ENCODE measurements around the gene SV2B. TPM values are rescaled to one million over a fixed set of nuclear protein-coding genes. Genes with fewer than 3 reads are reported as not detected.

The SV2B gene
- total RNA-seq, 2 donors from 2014 or later = 0.17 to 1.1 TPM

- intact Hi-C loops (cut with DNase I) = no loop called here
- H3K27me3 ChIP-seq = no peaks in the 10 kb centered on the region
These were observed 138.8 kb downstream of the SV2B start for GRCh38 chr15:91238644-91239425.

GRCh38 chr15:91243826-91244225, 143.8 kb downstream of the SV2B start:
- Histone ChIP-seq H3K4me1 (no peaks in the 10 kb centered on the region), H3K27ac (no peak overlapping the region), H3K9ac (ENCODE audit: low read depth in 2 of 2, low read length in 2 of 2) (no peak overlapping the region), H3K4me3 (no peak overlapping the region), H3K36me3 (no peaks in the 10 kb centered on the region), H3K27me3 (no peaks in the 10 kb centered on the region), H3K9me3 (no peaks in the 10 kb centered on the region)
- TF ChIP-seq, protein P1, sequence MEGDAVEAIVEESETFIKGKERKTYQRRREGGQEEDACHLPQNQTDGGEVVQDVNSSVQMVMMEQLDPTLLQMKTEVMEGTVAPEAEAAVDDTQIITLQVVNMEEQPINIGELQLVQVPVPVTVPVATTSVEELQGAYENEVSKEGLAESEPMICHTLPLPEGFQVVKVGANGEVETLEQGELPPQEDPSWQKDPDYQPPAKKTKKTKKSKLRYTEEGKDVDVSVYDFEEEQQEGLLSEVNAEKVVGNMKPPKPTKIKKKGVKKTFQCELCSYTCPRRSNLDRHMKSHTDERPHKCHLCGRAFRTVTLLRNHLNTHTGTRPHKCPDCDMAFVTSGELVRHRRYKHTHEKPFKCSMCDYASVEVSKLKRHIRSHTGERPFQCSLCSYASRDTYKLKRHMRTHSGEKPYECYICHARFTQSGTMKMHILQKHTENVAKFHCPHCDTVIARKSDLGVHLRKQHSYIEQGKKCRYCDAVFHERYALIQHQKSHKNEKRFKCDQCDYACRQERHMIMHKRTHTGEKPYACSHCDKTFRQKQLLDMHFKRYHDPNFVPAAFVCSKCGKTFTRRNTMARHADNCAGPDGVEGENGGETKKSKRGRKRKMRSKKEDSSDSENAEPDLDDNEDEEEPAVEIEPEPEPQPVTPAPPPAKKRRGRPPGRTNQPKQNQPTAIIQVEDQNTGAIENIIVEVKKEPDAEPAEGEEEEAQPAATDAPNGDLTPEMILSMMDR (IDR thresholded peaks at IDR 0.05) = no peak
- no peak for DNase-seq
- intact Hi-C loops (cut with DNase I) = no loop called here

More at GRCh38 chr15:91238644-91239425, 138.8 kb downstream of the SV2B start:
- no peak overlapping the region for H3K4me3 ChIP-seq
- H3K9ac ChIP-seq (ENCODE audit: low read depth in 2 of 2, low read length in 2 of 2) = no peak overlapping the region
- no peaks in the 10 kb centered on the region for H3K36me3 ChIP-seq
- DNase-seq = no peak
- no peaks in the 10 kb centered on the region for H3K4me1 ChIP-seq
- TF ChIP-seq, protein P1 (IDR thresholded peaks at IDR 0.05) = no peak
- no peak overlapping the region for H3K27ac ChIP-seq
- H3K9me3 ChIP-seq = no peaks in the 10 kb centered on the region

DNA sequence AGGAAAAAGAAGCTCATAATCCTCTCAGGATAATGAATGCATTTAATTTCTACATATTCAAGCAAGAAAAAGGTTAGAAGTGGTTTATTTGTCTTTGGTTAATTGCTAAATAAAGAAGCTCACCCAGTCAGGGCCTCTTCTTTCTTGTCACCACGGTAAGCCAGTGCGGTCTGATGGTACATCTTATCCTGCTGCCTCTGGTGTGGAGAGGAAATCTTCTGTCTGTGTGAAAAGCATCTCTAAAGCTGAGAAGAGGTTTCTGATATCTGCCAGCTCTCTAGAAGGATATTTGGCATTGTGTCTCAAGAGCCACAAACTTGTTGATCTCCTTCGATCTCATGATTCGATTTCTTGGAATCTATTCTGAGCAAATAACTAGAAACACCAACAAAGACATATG, 144.9 kb downstream of the SV2B start:
- Histone ChIP-seq H3K9ac (ENCODE audit: low read depth in 2 of 2, low read length in 2 of 2) (no peak overlapping the region), H3K36me3 (no peaks in the 10 kb centered on the region), H3K4me1 (no peaks in the 10 kb centered on the region), H3K27me3 (no peaks in the 10 kb centered on the region), H3K27ac (no peak overlapping the region), H3K4me3 (no peak overlapping the region), H3K9me3 (no peaks in the 10 kb centered on the region)
- no peak for DNase-seq
- TF ChIP-seq, protein P1 (IDR thresholded peaks at IDR 0.05) = no peak
- intact Hi-C loops (cut with DNase I) = no loop called here

DNA sequence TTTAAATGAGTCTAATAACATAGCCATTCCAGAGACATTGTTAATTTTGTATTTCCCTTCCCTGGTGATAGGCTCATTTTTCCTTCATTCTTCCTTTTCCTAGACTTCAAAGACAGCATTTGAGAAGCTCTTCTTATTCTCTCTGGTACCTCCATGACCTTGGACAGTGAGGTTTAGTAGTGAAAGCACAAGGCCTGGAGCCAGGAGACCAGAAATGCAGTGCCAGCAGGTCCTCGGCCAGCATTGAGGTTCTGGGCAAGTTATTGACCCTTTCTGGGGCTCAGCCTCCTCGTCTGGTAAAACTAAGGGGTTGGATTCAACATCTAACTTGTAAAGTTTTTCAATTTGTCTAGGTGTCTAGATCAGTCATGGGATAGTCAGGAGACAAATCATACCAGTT, 146.9 kb downstream of the SV2B start:
- no peak overlapping the region for H3K27ac ChIP-seq

DNA sequence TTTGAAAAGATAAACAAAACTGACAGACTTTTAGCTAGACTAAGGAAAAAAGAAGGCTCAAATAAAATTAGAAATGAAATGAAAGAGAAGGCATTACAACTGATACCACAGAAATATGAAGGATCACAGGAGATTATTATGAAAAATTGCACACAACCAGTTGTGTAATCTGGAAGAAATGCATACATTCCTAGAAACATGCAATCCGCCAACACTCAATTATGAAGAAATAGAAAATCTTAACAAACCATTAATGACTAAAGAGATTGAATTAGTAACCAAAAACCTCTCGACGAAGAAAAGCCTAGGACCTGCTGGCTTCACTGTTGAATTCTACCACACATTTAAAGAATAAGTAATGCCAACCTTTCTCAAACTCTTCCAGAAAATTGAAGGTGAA, 149.5 kb downstream of the SV2B start:
- Histone ChIP-seq H3K4me3 (no peak overlapping the region), H3K9ac (ENCODE audit: low read depth in 2 of 2, low read length in 2 of 2) (no peak overlapping the region), H3K4me1 (no peaks in the 10 kb centered on the region), H3K27ac (no peak overlapping the region), H3K27me3 (no peaks in the 10 kb centered on the region), H3K36me3 (no peaks in the 10 kb centered on the region), H3K9me3 (no peaks in the 10 kb centered on the region)
- intact Hi-C loops (cut with DNase I) = no loop called here
- no peak for DNase-seq
- TF ChIP-seq, protein P1 (IDR thresholded peaks at IDR 0.05) = no peak

More for the DNA sequence above, 146.9 kb downstream of the SV2B start:
- intact Hi-C loops (cut with DNase I) = no loop called here
- Histone ChIP-seq H3K9ac (ENCODE audit: low read depth in 2 of 2, low read length in 2 of 2) (no peak overlapping the region), H3K9me3 (no peaks in the 10 kb centered on the region), H3K4me3 (no peak overlapping the region), H3K4me1 (no peaks in the 10 kb centered on the region), H3K36me3 (no peaks in the 10 kb centered on the region), H3K27me3 (no peaks in the 10 kb centered on the region)
- TF ChIP-seq, protein P1 (IDR thresholded peaks at IDR 0.05) = no peak
- DNase-seq = no peak
